K562 (cell line): ENCODE measurements around the gene TTC33. TPM values are rescaled to one million over a fixed set of nuclear protein-coding genes. Genes with fewer than 3 reads are reported as not detected.
A peak's percentile ranks its signal among the peaks of the same experiment; 100 is the strongest.

Source experiments
- CBX5 ChIP-seq: IDR thresholded peaks from 2 replicates; pipeline ENCODE4 v1.6.1; 2014; ENCODE audit warnings: low read depth, borderline replicate concordance
- CHD4 ChIP-seq: fragments of 200-600 bp; sonication (generic); IDR thresholded peaks from 3 replicates; pipeline ENCODE4 v1.6.1; 2012; ENCODE audit warnings: low read depth, mild to moderate bottlenecking, mixed read lengths, low read length, inconsistent platforms; ENCODE audit not compliant: insufficient read depth, insufficient replicate concordance, poor library complexity, severe bottlenecking
- HDAC8 ChIP-seq: fragments of 450-650 bp; IDR thresholded peaks from 2 replicates; pipeline ENCODE4 v1.6.1; 2016; ENCODE audit warnings: mild to moderate bottlenecking, missing genetic modification characterization, moderate library complexity, missing compliant biosample characterization
- HLTF ChIP-seq: fragments of 450-650 bp; IDR thresholded peaks from 2 replicates; pipeline ENCODE4 v1.6.1; 2016
- MAFG ChIP-seq: fragments of 450-650 bp; conservative IDR thresholded peaks from 2 replicates; pipeline ENCODE4 v1.6.1; 2016; ENCODE audit warnings: missing genetic modification characterization, missing compliant biosample characterization
- PCBP1 ChIP-seq: fragments of 200-400 bp; formaldehyde crosslinking; IDR thresholded peaks from 2 replicates; pipeline ENCODE4 v1.6.1; 2018; ENCODE audit warnings: mild to moderate bottlenecking, low read depth, low read length; ENCODE audit not compliant: poor library complexity, severe bottlenecking
- XRCC3 ChIP-seq: fragments of 450-650 bp; IDR thresholded peaks from 2 replicates; pipeline ENCODE4 v1.6.1; 2017; ENCODE audit warnings: mild to moderate bottlenecking, moderate library complexity
- ZNF174 ChIP-seq: fragments of 250-450 bp; sonication (Bioruptor Pico); IDR thresholded peaks from 2 replicates; pipeline ENCODE4 v1.4.0; 2020; ENCODE audit warnings: mild to moderate bottlenecking
- ZNF184 ChIP-seq: sonication (generic); formaldehyde crosslinking; IDR thresholded peaks from 2 replicates; pipeline ENCODE4 v1.5.0; 2020; ENCODE audit warnings: missing genetic modification reagents
- ZNF696 ChIP-seq: fragments of 250-450 bp; sonication (Bioruptor Pico); conservative IDR thresholded peaks from 2 replicates; pipeline ENCODE4 v1.4.0; 2020; ENCODE audit warnings: mild to moderate bottlenecking, moderate library complexity
- ZSCAN29 ChIP-seq: fragments of 450-650 bp; IDR thresholded peaks from 2 replicates; pipeline ENCODE4 v1.6.1; 2017
- polyA plus RNA-seq, 8 experiments: library from polyadenylated mRNA; depleted of rRNA in 4 of 8; stranded (reverse) in 5 of 8; unstranded in 3 of 8; fragments of >200 nt; fragmentation: Nextera tagmentation in 2 of 8; fragmentation: Illumina TruSeq in 1 of 8; extraction: Ambion mirVana in 2 of 8; extraction: Trizol in 1 of 8; gene quantifications; 2 replicates each; pipeline versions ENCODE4 v1.2.1 to v1.2.3, GENCODE V29; 2011 to 2014; ENCODE audit warnings: inconsistent platforms in 1 of 8, missing spikeins in 1 of 8
- total RNA-seq, 7 experiments: library from RNA; depleted of rRNA in 6 of 7; stranded (reverse); fragments of >200 nt in 6 of 7; fragmentation: Illumina TruSeq in 2 of 7; extraction: Trizol in 2 of 7; gene quantifications; 2 replicates each; pipeline versions ENCODE4 v1.2.1 to v1.2.3, GENCODE V29; 2011 to 2021; ENCODE audit warnings: low replicate concordance in 1 of 7
- TF ChIP-seq, protein P1 (sequence below): fragments of 250-450 bp; sonication (Bioruptor Pico); IDR thresholded peaks from 2 replicates; pipeline ENCODE4 v1.5.1; 2021; ENCODE audit warnings: mild to moderate bottlenecking

The TTC33 gene
- total and polyA plus RNA-seq, 9 of the 15 experiments (the other 6 are each of a cell fraction or from before 2014, with no cell fraction given) = 11.5 to 24.9 (median 21.1) TPM

DNA sequence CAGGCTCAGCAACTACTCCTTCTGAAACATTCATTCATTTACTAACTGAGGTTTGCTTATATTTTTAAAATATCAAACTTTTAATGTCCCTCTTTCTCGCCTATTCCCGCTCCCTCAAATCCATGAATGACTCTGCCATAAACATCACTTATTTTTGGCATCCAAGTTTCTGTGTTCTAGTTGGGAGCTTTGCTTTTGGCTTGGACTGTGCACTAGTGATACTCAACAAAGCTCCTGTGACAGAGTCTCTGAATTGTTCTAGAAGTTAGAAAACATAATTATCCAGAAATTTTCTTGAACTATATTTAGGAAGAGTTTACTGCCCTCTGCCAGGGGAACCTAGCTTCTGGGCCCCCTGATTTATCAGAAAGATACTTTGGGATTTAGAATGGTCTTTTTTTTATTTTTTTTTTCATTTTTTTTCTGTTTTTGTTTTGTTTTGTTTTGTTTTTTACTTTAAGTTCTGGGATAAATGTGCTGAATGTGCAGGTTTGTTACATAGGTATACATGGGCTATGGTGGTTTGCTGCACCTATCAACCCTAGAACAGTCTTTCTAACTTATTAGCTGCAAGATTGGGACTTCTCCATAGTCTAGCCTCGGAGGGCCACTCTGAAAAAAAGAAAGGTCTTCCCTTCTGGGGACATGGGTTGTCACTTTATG lies 140.7 kb downstream of the TTC33 start (continued):
- TF ChIP-seq PCBP1 (no peak), CHD4 (no peak), ZNF184 (no peak), XRCC3 (no peak), ZNF174 (CRISPR knock-in tag) (no peak), ZNF696 (CRISPR knock-in tag) (no peak), ZSCAN29 (no peak), HDAC8 (no peak), MAFG (peak; percentile 60), HLTF (no peak), CBX5 (no peak)
- TF ChIP-seq, protein P1, sequence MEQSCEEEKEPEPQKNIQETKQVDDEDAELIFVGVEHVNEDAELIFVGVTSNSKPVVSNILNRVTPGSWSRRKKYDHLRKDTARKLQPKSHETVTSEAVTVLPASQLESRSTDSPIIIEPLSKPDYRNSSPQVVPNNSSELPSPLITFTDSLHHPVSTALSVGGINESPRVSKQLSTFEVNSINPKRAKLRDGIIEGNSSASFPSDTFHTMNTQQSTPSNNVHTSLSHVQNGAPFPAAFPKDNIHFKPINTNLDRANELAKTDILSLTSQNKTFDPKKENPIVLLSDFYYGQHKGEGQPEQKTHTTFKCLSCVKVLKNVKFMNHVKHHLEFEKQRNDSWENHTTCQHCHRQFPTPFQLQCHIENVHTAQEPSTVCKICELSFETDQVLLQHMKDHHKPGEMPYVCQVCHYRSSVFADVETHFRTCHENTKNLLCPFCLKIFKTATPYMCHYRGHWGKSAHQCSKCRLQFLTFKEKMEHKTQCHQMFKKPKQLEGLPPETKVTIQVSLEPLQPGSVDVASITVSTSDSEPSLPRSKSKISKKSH (CRISPR knock-in tag) = no peak
